H9 (cell line): ENCODE data around the gene RBFOX1. TPM values are rescaled to one million over a fixed set of nuclear protein-coding genes. Genes with fewer than 3 reads are reported as not detected.
A peak's percentile ranks its signal among the peaks of the same experiment; 100 is the strongest.

Experiments used
- DNase-seq: peaks from one replicate; pipeline ENCODE4 v3.0.0-alpha.2; 2017
- H2AFZ ChIP-seq: one replicate; pipeline ENCODE4 v1.6.1; 2013; ENCODE audit warnings: mild to moderate bottlenecking, low read length, control low read depth, moderate library complexity
- H2AK5ac ChIP-seq: 2 replicates; pipeline ENCODE4 v1.6.1; 2013; ENCODE audit warnings: low read length, control low read depth, mixed read lengths; ENCODE audit not compliant: insufficient read length
- H2BK120ac ChIP-seq: one replicate; pipeline ENCODE4 v1.6.1; 2013; ENCODE audit warnings: low read depth, mild to moderate bottlenecking, low read length, control low read depth, inconsistent platforms; ENCODE audit not compliant: poor library complexity, severe bottlenecking
- H2BK12ac ChIP-seq: 2 replicates; pipeline ENCODE4 v1.6.1; 2013; ENCODE audit warnings: low read length, control low read depth, mixed read lengths, low read depth; ENCODE audit not compliant: insufficient read length
- H2BK15ac ChIP-seq: 2 replicates; pipeline ENCODE4 v1.6.1; 2013; ENCODE audit warnings: low read depth, low read length, control low read depth
- H2BK20ac ChIP-seq: one replicate; pipeline ENCODE4 v1.6.1; 2013; ENCODE audit warnings: low read depth, mild to moderate bottlenecking, low read length, control low read depth, inconsistent platforms; ENCODE audit not compliant: poor library complexity, severe bottlenecking
- H2BK5ac ChIP-seq: 2 replicates; pipeline ENCODE4 v1.6.1; 2013; ENCODE audit warnings: low read length, control low read depth, mixed read lengths; ENCODE audit not compliant: insufficient read length
- H3K14ac ChIP-seq: 2 replicates; pipeline ENCODE4 v1.6.1; 2013; ENCODE audit warnings: low read length, control low read depth; ENCODE audit not compliant: insufficient read depth
- H3K18ac ChIP-seq: 2 replicates; pipeline ENCODE4 v1.6.1; 2013; ENCODE audit warnings: low read depth, mild to moderate bottlenecking, mixed read lengths, low read length, control low read depth; ENCODE audit not compliant: insufficient read length
- H3K23ac ChIP-seq: 2 replicates; pipeline ENCODE4 v1.6.1; 2013; ENCODE audit warnings: low read length, control low read depth, mixed read lengths, low read depth; ENCODE audit not compliant: insufficient read length
- H3K23me2 ChIP-seq: 2 replicates; pipeline ENCODE4 v1.6.1; 2013; ENCODE audit warnings: low read depth, mild to moderate bottlenecking, mixed read lengths, low read length, control low read depth; ENCODE audit not compliant: insufficient read length, poor library complexity, severe bottlenecking
- H3K27ac ChIP-seq: 2 replicates; pipeline ENCODE4 v1.5.1; 2013; ENCODE audit warnings: low read length, control low read depth, mixed read lengths, low read depth; ENCODE audit not compliant: insufficient read length
- H3K27me3 ChIP-seq: 2 replicates; pipeline ENCODE4 v1.6.1; 2013; ENCODE audit warnings: low read length, control low read depth, inconsistent platforms; ENCODE audit not compliant: insufficient read depth
- H3K4ac ChIP-seq: 2 replicates; pipeline ENCODE4 v1.6.1; 2013; ENCODE audit warnings: low read depth, mild to moderate bottlenecking, control low read depth, inconsistent platforms, low read length, moderate library complexity
- H3K4me1 ChIP-seq: 2 replicates; pipeline ENCODE4 v1.6.1; 2013; ENCODE audit warnings: low read length, control low read depth, inconsistent platforms; ENCODE audit not compliant: insufficient read depth
- H3K4me2 ChIP-seq: 2 replicates; pipeline ENCODE4 v1.6.1; 2013; ENCODE audit warnings: low read length, control low read depth, mixed read lengths; ENCODE audit not compliant: insufficient read length, insufficient read depth
- H3K56ac ChIP-seq: 2 replicates; pipeline ENCODE4 v1.6.1; 2013; ENCODE audit warnings: low read depth, mild to moderate bottlenecking, mixed read lengths, low read length, control low read depth; ENCODE audit not compliant: insufficient read length
- H3K79me1 ChIP-seq: 2 replicates; pipeline ENCODE4 v1.6.1; 2013; ENCODE audit warnings: low read depth, mild to moderate bottlenecking, moderate library complexity, low read length, control low read depth, inconsistent platforms; ENCODE audit not compliant: insufficient read depth, poor library complexity, severe bottlenecking
- H3K79me2 ChIP-seq: 2 replicates; pipeline ENCODE4 v1.6.1; 2013; ENCODE audit warnings: low read length, control low read depth, inconsistent platforms; ENCODE audit not compliant: insufficient read depth
- H3K9ac ChIP-seq: 2 replicates; pipeline ENCODE4 v1.6.1; 2013; ENCODE audit warnings: low read length, control low read depth, mixed read lengths; ENCODE audit not compliant: insufficient read length; ENCODE audit errors: extremely low read depth
- H3K9me3 ChIP-seq: one replicate; pipeline ENCODE4 v1.6.1; 2013; ENCODE audit warnings: low read depth, low read length, inconsistent platforms; ENCODE audit not compliant: control insufficient read depth
- H3T11ph ChIP-seq: one replicate; pipeline ENCODE4 v1.6.1; 2013; ENCODE audit warnings: mild to moderate bottlenecking, low read length, control low read depth, inconsistent platforms
- H4K20me1 ChIP-seq: one replicate; pipeline ENCODE4 v1.6.1; 2013; ENCODE audit not compliant: control insufficient read depth, insufficient read length, insufficient read depth
- H4K5ac ChIP-seq: 2 replicates; pipeline ENCODE4 v1.6.1; 2013; ENCODE audit warnings: low read depth, mild to moderate bottlenecking, mixed read lengths, low read length, control low read depth; ENCODE audit not compliant: insufficient read length
- H4K8ac ChIP-seq: replicated peaks from 2 replicates; pipeline ENCODE4 v1.6.1; 2013; ENCODE audit warnings: low read length, control low read depth, mixed read lengths, low read depth; ENCODE audit not compliant: insufficient read length
- H4K91ac ChIP-seq: 2 replicates; pipeline ENCODE4 v1.6.1; 2013; ENCODE audit warnings: low read depth, mild to moderate bottlenecking, moderate library complexity, mixed read lengths, low read length, control low read depth; ENCODE audit not compliant: insufficient read length
- H3K27ac Mint-ChIP-seq, 3 experiments: 2 replicates in 2 of 3; 3 replicates in 1 of 3; pipeline ENCODE4 v1.8.0; 2020 to 2021; ENCODE audit warnings: mixed read lengths in 3 of 3, mild to moderate bottlenecking in 1 of 3, moderate library complexity in 1 of 3
- H3K27me3 Mint-ChIP-seq: 2 replicates; pipeline ENCODE4 v1.8.0; 2021; ENCODE audit warnings: low read depth, mild to moderate bottlenecking, moderate library complexity, mixed read lengths
- H3K36me3 Mint-ChIP-seq, 3 experiments: 2 replicates in 2 of 3; 3 replicates in 1 of 3; pipeline ENCODE4 v1.8.0; 2020 to 2021; ENCODE audit warnings: low read depth in 3 of 3, mixed read lengths in 3 of 3; ENCODE audit not compliant: insufficient read depth in 1 of 3
- H3K4me1 Mint-ChIP-seq, 2 experiments: 2 replicates each; pipeline ENCODE4 v1.8.0; 2020; ENCODE audit warnings: mixed read lengths in 2 of 2
- H3K4me3 Mint-ChIP-seq, 2 experiments: 2 replicates in 1 of 2; 3 replicates in 1 of 2; pipeline ENCODE4 v1.8.0; 2020 to 2021; ENCODE audit warnings: mild to moderate bottlenecking in 2 of 2, mixed read lengths in 2 of 2, moderate library complexity in 1 of 2
- H3K9me3 Mint-ChIP-seq, 2 experiments: 2 replicates in 1 of 2; 3 replicates in 1 of 2; pipeline ENCODE4 v1.8.0; 2020; ENCODE audit warnings: mild to moderate bottlenecking in 2 of 2, mixed read lengths in 2 of 2, moderate library complexity in 1 of 2
- CTCF ChIP-seq: fragments of 200-600 bp; sonication (generic); conservative IDR thresholded peaks from 3 replicates; pipeline ENCODE4 v1.8.0; 2021; ENCODE audit warnings: antibody characterized with exemption, mild to moderate bottlenecking
- WGBS: extraction: QIAGEN DNeasy Blood & Tissue Kit; methylation state at CpG from one replicate; pipeline ENCODE4 v1.1.7; 2013; ENCODE audit warnings: missing lambda C conversion rate, low lambda C conversion rate, mixed read lengths; ENCODE audit not compliant: insufficient read length; ENCODE audit errors: extremely low coverage; 5-methylcytosine and 5-hydroxymethylcytosine counted together
- total RNA-seq: library from RNA; stranded (reverse); gene quantifications from 2 replicates; pipeline ENCODE4 v1.2.1, GENCODE V29; 2021

Gene RBFOX1
- total RNA-seq, 1 experiment from 2014 or later = 2.0 TPM

GRCh38 chr16:7509963-7510601 is 177.4 kb downstream of the RBFOX1 start:
- Histone ChIP-seq H4K8ac (no peak overlapping the region), H3K9me3 (no peaks in the 10 kb centered on the region), H4K5ac (no peak overlapping the region), H4K91ac (no peak overlapping the region), H2BK12ac (no peak overlapping the region), H3K4me2 (no peak overlapping the region), H2BK120ac (no peak overlapping the region), H2AK5ac (no peak overlapping the region), H3K56ac (no peak overlapping the region), H2AFZ (no peak overlapping the region), H3K23ac (no peak overlapping the region), H3K18ac (no peak overlapping the region), H2BK15ac (no peak overlapping the region), H2BK20ac (no peak overlapping the region), H3K14ac (no peak overlapping the region), H3K9ac (no peak overlapping the region), H3K27ac (no peak overlapping the region), H3K79me1 (no peaks in the 10 kb centered on the region), H3K79me2 (no peaks in the 10 kb centered on the region), H3K27me3 (no peaks in the 10 kb centered on the region), H4K20me1 (no peaks in the 10 kb centered on the region), H2BK5ac (no peak overlapping the region), H3T11ph (no peak overlapping the region), H3K23me2 (no peaks in the 10 kb centered on the region), H3K4ac (no peak overlapping the region), H3K4me1 (no peaks in the 10 kb centered on the region; the same call in 1 of the 2 replicates)
- TF ChIP-seq CTCF = no peak
- peaks cover 0 to 8% (median 3%) of the 10 kb centered on the region in 3 experiments; a peak in 2 of 7 replicates for H3K36me3 Mint-ChIP-seq
- no peak for DNase-seq
- no peak overlapping the region for H3K4me3 Mint-ChIP-seq
- H3K27ac Mint-ChIP-seq = peak overlapping the region in 1 of 3 experiments; percentile 81; a peak in 4 of 7 replicates
- peaks cover 13 to 18% of the 10 kb centered on the region in 2 experiments for H3K4me1 Mint-ChIP-seq
- peaks cover 0 to 5% of the 10 kb centered on the region in 2 experiments; a peak in 2 of 5 replicates for H3K9me3 Mint-ChIP-seq
- WGBS = no CpG with 5 or more reads among the region's 23 CpGs
- peaks cover 2% of the 10 kb centered on the region; the same call in 1 of the 2 replicates for H3K27me3 Mint-ChIP-seq
